Ovary (tissue), 9 donors: Measurements from ENCODE around the gene KCNK5. TPM values are rescaled to one million over a fixed set of nuclear protein-coding genes. Genes with fewer than 3 reads are reported as not detected.

Experiments
- DNase-seq, 5 donors: peaks; one replicate each; pipeline ENCODE4 v3.0.0-alpha.2; 2019 to 2020
- H3K27ac ChIP-seq, 2 donors: fragments of 200-600 bp; one replicate each; pipeline versions ENCODE4 v1.5.1 to v1.8.0; 2019 to 2022
- H3K27me3 ChIP-seq: fragments of 200-600 bp; one replicate; pipeline ENCODE4 v1.8.0; 2022
- H3K36me3 ChIP-seq: fragments of 200-600 bp; sonication (generic); one replicate; pipeline ENCODE4 v1.5.1; 2019
- H3K4me1 ChIP-seq: one replicate; pipeline ENCODE4 v1.8.1; 2013; ENCODE audit warnings: mild to moderate bottlenecking, moderate library complexity; ENCODE audit not compliant: insufficient read depth
- H3K4me3 ChIP-seq: fragments of 200-600 bp; sonication (generic); one replicate; pipeline ENCODE4 v1.5.1; 2017
- H3K9me3 ChIP-seq, 2 donors: fragments of 200-600 bp in 1 of 2; sonication (generic) in 1 of 2; one replicate each; pipeline versions ENCODE4 v1.5.1 to v1.8.1; 2013 to 2019; ENCODE audit warnings: mild to moderate bottlenecking in 1 of 2, moderate library complexity in 1 of 2
- CTCF ChIP-seq, 3 donors: fragments of 450-650 bp in 2 of 3; fragments of 200-600 bp in 1 of 3; IDR thresholded peaks; one replicate each; pipeline versions ENCODE4 v1.5.1 to v1.8.0; 2016 to 2022; ENCODE audit warnings: antibody characterized with exemption in 3 of 3, mild to moderate bottlenecking in 1 of 3
- EP300 ChIP-seq: sonication (generic); formaldehyde crosslinking; IDR thresholded peaks from one replicate; pipeline ENCODE4 v1.6.1; 2017; ENCODE audit warnings: antibody characterized with exemption
- POLR2A ChIP-seq: fragments of 450-650 bp; IDR thresholded peaks from one replicate; pipeline ENCODE4 v1.6.1; 2017; ENCODE audit warnings: antibody characterized with exemption, mild to moderate bottlenecking, moderate library complexity
- WGBS, 3 donors: extraction: QIAGEN DNeasy Blood & Tissue Kit in 1 of 3; methylation state at CpG; one replicate each; pipeline versions ENCODE4 v1.1.5 to v1.1.7; 2013 to 2017; 5-methylcytosine and 5-hydroxymethylcytosine counted together
- intact Hi-C, 4 donors: fragments of 100-400 bp; cut with DNase I; formaldehyde crosslinking; loops; one replicate each; pipeline versions ENCODE4 v1.11.0 to v1.15.1; 2022 to 2023
- polyA plus RNA-seq, 2 donors: library from polyadenylated mRNA; stranded (reverse); fragments of 200-250 nt in 1 of 2; fragments of 350-450 nt in 1 of 2; fragmentation: Illumina TruSeq in 1 of 2; extraction: RNeasy Lipid Tissue Mini Kit (QIAGEN cat#74804) in 1 of 2; gene quantifications; one replicate each; pipeline ENCODE4 v1.2.3, GENCODE V29; 2013 to 2014
- total RNA-seq, 7 donors: library from RNA; depleted of rRNA in 2 of 7; stranded (reverse); fragments of >200 nt in 2 of 7; fragmentation: NEBNext Ultra II Directional in 3 of 7; extraction: Animal tissue kit (Norgen Biotek cat#: 25700) in 3 of 7; gene quantifications; one replicate each; pipeline versions ENCODE4 v1.1.0 to v1.2.4, GENCODE V29; 2016 to 2023
- donor health status: DM: no; HTN: no; CAD: no; lungs with moderate emphysema.
- donor health status: DM: no; HTN: no; CAD: no.
- donor health status: Bipolar disorder and iron deficiency.
- donor health status: DM: yes; HTN: yes; CAD: no.
- donor health status: DM: no; HTN: no; CAD: no.
- donor health status: DM: yes; HTN: yes; CAD: no.

KCNK5 gene
- total and polyA plus RNA-seq, 9 donors, result 1.9 to 15.2 (median 7.9) TPM

- Histone ChIP-seq H3K4me3 (no peak overlapping the region), H3K36me3 (no peaks in the 10 kb centered on the region), H3K27me3 (no peaks in the 10 kb centered on the region), H3K9me3 (no peaks in the 10 kb centered on the region), H3K4me1 (no peaks in the 10 kb centered on the region), H3K27ac (no peak overlapping the region)
- no peak for DNase-seq
- intact Hi-C loops, result no loop called here
- 57 to 71% (median 63%) methylated on average over 6 of the region's 6 CpGs for WGBS, 3 donors
- TF ChIP-seq CTCF (IDR thresholded peaks at IDR 0.05) (no peak), POLR2A (no peak), EP300 (no peak)
These were observed 44.1 kb upstream of the KCNK5 start for GRCh38 chr6:39273406-39273821.

- H3K27ac ChIP-seq, result no peak overlapping the region
- no peak overlapping the region for H3K4me3 ChIP-seq
- no peaks in the 10 kb centered on the region for H3K36me3 ChIP-seq
- DNase-seq, result no peak
- TF ChIP-seq CTCF (IDR thresholded peaks at IDR 0.05), result no peak
- no peak for TF ChIP-seq POLR2A
- no peak for TF ChIP-seq EP300
- 79 to 89% (median 79%) methylated on average over 1 of the region's 1 CpG for WGBS, 3 donors
- H3K27me3 ChIP-seq, result no peaks in the 10 kb centered on the region
- intact Hi-C loops, result no loop called here
- H3K4me1 ChIP-seq, result no peaks in the 10 kb centered on the region
- H3K9me3 ChIP-seq, result no peaks in the 10 kb centered on the region
These were observed 40.7 kb upstream of the KCNK5 start for GRCh38 chr6:39269961-39270360.

- Histone ChIP-seq H3K4me1 (no peaks in the 10 kb centered on the region), H3K36me3 (no peaks in the 10 kb centered on the region), H3K27ac (no peak overlapping the region), H3K27me3 (no peaks in the 10 kb centered on the region), H3K4me3 (no peak overlapping the region), H3K9me3 (no peaks in the 10 kb centered on the region)
- TF ChIP-seq CTCF (IDR thresholded peaks at IDR 0.05) (no peak), POLR2A (no peak), EP300 (no peak)
- 64 to 80% (median 68%) methylated on average over 3 of the region's 3 CpGs for WGBS, 3 donors
- DNase-seq, result no peak
- intact Hi-C loops, result no loop called here
These were observed 39.4 kb upstream of the KCNK5 start for GRCh38 chr6:39268721-39269120.

DNA sequence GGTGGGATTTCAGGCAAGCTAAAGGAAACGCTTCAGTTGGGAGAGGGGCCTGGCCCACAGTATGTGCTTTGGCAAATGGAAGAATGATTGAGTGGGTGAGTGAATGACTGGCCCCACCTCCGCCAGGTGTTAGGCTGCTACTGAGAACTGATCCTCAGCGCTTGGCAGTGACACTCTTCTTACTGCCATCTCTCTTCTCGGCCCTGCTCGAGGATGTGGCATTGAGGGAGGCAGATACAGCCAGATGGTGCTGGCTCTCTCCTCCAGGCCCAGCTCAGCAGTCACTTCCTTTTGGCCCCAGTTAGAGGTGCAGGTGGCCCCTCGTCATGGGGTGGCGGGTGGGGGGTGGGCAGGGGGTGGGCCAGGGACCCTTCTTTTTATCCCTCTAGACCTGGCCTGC, 38.9 kb upstream of the KCNK5 start:
- no peak for DNase-seq
- no peak for TF ChIP-seq POLR2A
- TF ChIP-seq CTCF (IDR thresholded peaks at IDR 0.05), result no peak
- TF ChIP-seq EP300, result no peak
- Histone ChIP-seq H3K27ac (no peak overlapping the region), H3K4me3 (no peak overlapping the region), H3K27me3 (no peaks in the 10 kb centered on the region), H3K4me1 (no peaks in the 10 kb centered on the region), H3K9me3 (no peaks in the 10 kb centered on the region), H3K36me3 (no peaks in the 10 kb centered on the region)
- 74 to 88% (median 82%) methylated on average over 7 of the region's 7 CpGs for WGBS, 3 donors
- intact Hi-C loops, result no loop called here
